Measurements from ENCODE around the gene SH3RF3.

SH3RF3 gene

GRCh38 chr2:109460553-109461324 is 331.7 kb downstream of the SH3RF3 start:
- no peak for DNase-seq

GRCh38 chr2:109463236-109463635 is 334.2 kb downstream of the SH3RF3 start:
- DNase-seq: no peak

- no peak for DNase-seq
Observed at GRCh38 chr2:109463891-109464290, 334.9 kb downstream of the SH3RF3 start.

- no peak for DNase-seq
Observed at GRCh38 chr2:109466674-109467575, 337.9 kb downstream of the SH3RF3 start.

GRCh38 chr2:109467701-109468100 is 338.7 kb downstream of the SH3RF3 start:
- no peak for DNase-seq

GRCh38 chr2:109468893-109469292 is 339.9 kb downstream of the SH3RF3 start:
- no peak for DNase-seq

GRCh38 chr2:109471658-109472057 is 342.7 kb downstream of the SH3RF3 start:
- DNase-seq: no peak

- DNase-seq: no peak
Observed at GRCh38 chr2:109472331-109472959, 343.4 kb downstream of the SH3RF3 start.

- DNase-seq: no peak
Observed at GRCh38 chr2:109472974-109473373, 344.0 kb downstream of the SH3RF3 start.

- DNase-seq: no peak
Observed at GRCh38 chr2:109473616-109474318, 344.8 kb downstream of the SH3RF3 start.

GRCh38 chr2:109474319-109474825 is 345.4 kb downstream of the SH3RF3 start:
- no peak for DNase-seq

GRCh38 chr2:109475531-109476210 is 346.7 kb downstream of the SH3RF3 start:
- no peak for DNase-seq

- DNase-seq: no peak
Observed at GRCh38 chr2:109476641-109477441, 347.8 kb downstream of the SH3RF3 start.

- no peak for DNase-seq
Observed at GRCh38 chr2:109478906-109479493, 350.0 kb downstream of the SH3RF3 start.

- DNase-seq: no peak
Observed at GRCh38 chr2:109479804-109480203, 350.8 kb downstream of the SH3RF3 start.

GRCh38 chr2:109480486-109481195 is 351.6 kb downstream of the SH3RF3 start:
- no peak for DNase-seq

GRCh38 chr2:109481196-109481555 is 352.2 kb downstream of the SH3RF3 start:
- DNase-seq: no peak

GRCh38 chr2:109481599-109481998 is 352.6 kb downstream of the SH3RF3 start:
- DNase-seq: no peak

- no peak for DNase-seq
Observed at GRCh38 chr2:109482361-109482861, 353.4 kb downstream of the SH3RF3 start.

Data from effector CD8-positive, alpha-beta T cell (primary cell).